ENCODE results near the gene NEMF. TPM values are rescaled to one million over a fixed set of nuclear protein-coding genes. Genes with fewer than 3 reads are reported as not detected.
"Not testable (repeated sequence)": the region's sequence is repeated elsewhere in the genome, so short reads cannot be mapped to it uniquely, and the experiment has no call there.

Gene NEMF
- total and polyA plus RNA-seq, 3 donors from 2014 or later: 13.8 to 98.7 (median 81.3) TPM

- H3K36me3 ChIP-seq (ENCODE audit: low read depth, missing control alignments): no peaks in the 10 kb centered on the region
- H3K4me3 ChIP-seq: peak overlapping the region; percentile 88 to 99
- DNase-seq: no peak
- H3K27me3 ChIP-seq: no peaks in the 10 kb centered on the region
- TF ChIP-seq, protein P1, sequence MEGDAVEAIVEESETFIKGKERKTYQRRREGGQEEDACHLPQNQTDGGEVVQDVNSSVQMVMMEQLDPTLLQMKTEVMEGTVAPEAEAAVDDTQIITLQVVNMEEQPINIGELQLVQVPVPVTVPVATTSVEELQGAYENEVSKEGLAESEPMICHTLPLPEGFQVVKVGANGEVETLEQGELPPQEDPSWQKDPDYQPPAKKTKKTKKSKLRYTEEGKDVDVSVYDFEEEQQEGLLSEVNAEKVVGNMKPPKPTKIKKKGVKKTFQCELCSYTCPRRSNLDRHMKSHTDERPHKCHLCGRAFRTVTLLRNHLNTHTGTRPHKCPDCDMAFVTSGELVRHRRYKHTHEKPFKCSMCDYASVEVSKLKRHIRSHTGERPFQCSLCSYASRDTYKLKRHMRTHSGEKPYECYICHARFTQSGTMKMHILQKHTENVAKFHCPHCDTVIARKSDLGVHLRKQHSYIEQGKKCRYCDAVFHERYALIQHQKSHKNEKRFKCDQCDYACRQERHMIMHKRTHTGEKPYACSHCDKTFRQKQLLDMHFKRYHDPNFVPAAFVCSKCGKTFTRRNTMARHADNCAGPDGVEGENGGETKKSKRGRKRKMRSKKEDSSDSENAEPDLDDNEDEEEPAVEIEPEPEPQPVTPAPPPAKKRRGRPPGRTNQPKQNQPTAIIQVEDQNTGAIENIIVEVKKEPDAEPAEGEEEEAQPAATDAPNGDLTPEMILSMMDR (IDR thresholded peaks at IDR 0.05): no peak
- TF ChIP-seq POLR2A (IDR thresholded peaks at IDR 0.05): no peak
- peaks cover 27% of the 10 kb centered on the region for H3K4me1 ChIP-seq
- 49 to 54% methylated on average over 10 of the region's 10 CpGs for WGBS, 2 donors
- H3K27ac ChIP-seq: peak overlapping the region; percentile 96 to 98
- no peaks in the 10 kb centered on the region for H3K9me3 ChIP-seq
- intact Hi-C loops (cut with DNase I; ENCODE audit: low total_unique reads): loop anchor here (5.0 kb wide), 1 partner anchor 135 kb away; no protein-coding TSS in a partner anchor
These were observed 85.7 kb downstream of the NEMF start for GRCh38 chr14:49766839-49767238.

GRCh38 chr14:49761839-49762551 lies 90.6 kb downstream of the NEMF start:
- Histone ChIP-seq H3K36me3 (ENCODE audit: low read depth, missing control alignments) (no peaks in the 10 kb centered on the region), H3K9me3 (no peaks in the 10 kb centered on the region), H3K4me3 (no peak overlapping the region), H3K4me1 (peaks cover 5% of the 10 kb centered on the region), H3K27ac (no peak overlapping the region), H3K27me3 (no peaks in the 10 kb centered on the region)
- WGBS, 2 donors: 85% methylated on average over 6 of the region's 6 CpGs
- intact Hi-C loops (cut with DNase I; ENCODE audit: low total_unique reads): no loop called here
- DNase-seq: no peak
- TF ChIP-seq, protein P1 (IDR thresholded peaks at IDR 0.05): no peak
- TF ChIP-seq POLR2A (IDR thresholded peaks at IDR 0.05): no peak

DNA sequence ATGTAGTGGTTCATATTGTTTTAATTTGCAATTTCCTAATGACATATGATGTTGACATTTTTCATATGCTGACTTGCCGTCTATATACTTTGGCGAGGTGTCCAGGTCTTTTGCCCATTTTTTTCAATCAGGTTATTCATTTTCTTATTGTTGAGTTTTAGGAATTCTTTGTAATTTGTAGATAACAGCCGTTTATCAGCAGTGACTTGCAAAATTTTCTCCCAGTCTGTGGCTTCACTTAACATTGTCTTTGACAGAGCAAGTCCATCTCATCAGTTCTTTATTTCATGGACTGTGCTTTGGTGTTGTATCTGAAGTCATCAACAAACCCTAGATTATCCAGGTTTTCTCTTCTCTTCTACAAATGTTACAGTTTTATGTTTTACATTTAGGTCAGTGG lies 97.2 kb downstream of the NEMF start:
- H3K9me3 ChIP-seq: no peaks in the 10 kb centered on the region
- H3K27me3 ChIP-seq: no peaks in the 10 kb centered on the region
- no peak overlapping the region for H3K27ac ChIP-seq
- H3K4me3 ChIP-seq: no peak overlapping the region
- H3K36me3 ChIP-seq (ENCODE audit: low read depth, missing control alignments): no peaks in the 10 kb centered on the region
- intact Hi-C loops (cut with DNase I; ENCODE audit: low total_unique reads): no loop called here
- no peak for DNase-seq
- TF ChIP-seq, protein P1 (IDR thresholded peaks at IDR 0.05): no peak
- TF ChIP-seq POLR2A (IDR thresholded peaks at IDR 0.05): no peak
- WGBS, 2 donors: 68 to 72% methylated on average over 3 of the region's 3 CpGs
- H3K4me1 ChIP-seq: no peaks in the 10 kb centered on the region

DNA sequence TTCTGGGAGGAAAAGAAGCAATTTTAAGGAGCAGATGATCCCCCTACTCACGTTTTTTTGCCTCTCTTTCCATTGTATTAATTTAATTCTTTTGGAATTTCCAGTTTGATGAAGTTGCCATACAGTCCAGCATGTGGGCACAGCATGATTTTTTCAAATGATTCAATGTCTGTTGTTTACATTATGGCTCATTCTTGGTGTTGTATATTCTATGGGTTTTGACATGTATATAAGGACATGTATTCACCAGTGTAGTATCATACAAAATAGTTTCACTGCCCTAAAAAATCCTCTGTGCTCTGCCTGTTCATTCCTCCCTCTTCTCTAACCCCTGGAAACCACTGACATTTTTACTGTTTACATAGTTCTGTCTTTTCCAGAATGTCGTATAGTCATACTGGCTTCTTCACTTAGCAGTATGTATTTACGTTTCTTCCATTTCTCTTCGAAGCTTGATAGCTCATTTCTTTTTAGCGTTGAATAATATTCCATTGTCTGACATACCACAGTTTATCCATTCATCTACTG lies 98.0 kb downstream of the NEMF start:
- intact Hi-C loops (cut with DNase I; ENCODE audit: low total_unique reads): no loop called here
- TF ChIP-seq, protein P1 (IDR thresholded peaks at IDR 0.05): no peak
- TF ChIP-seq POLR2A (IDR thresholded peaks at IDR 0.05): no peak
- no peak for DNase-seq
- Histone ChIP-seq H3K4me3 (no peak overlapping the region), H3K27me3 (no peaks in the 10 kb centered on the region), H3K36me3 (ENCODE audit: low read depth, missing control alignments) (no peaks in the 10 kb centered on the region), H3K9me3 (no peaks in the 10 kb centered on the region), H3K4me1 (no peaks in the 10 kb centered on the region), H3K27ac (no peak overlapping the region)
- WGBS, 2 donors: 79 to 81% methylated on average over 5 of the region's 5 CpGs

GRCh38 chr14:49746476-49746875 lies 106.1 kb downstream of the NEMF start:
- DNase-seq; H3K4me1 ChIP-seq; H3K27me3 ChIP-seq; H3K4me3 ChIP-seq; H3K27ac ChIP-seq; H3K36me3 ChIP-seq (ENCODE audit: low read depth, missing control alignments); H3K9me3 ChIP-seq; intact Hi-C loops (cut with DNase I; ENCODE audit: low total_unique reads): not testable (repeated sequence)

Data from testis (tissue), 3 donors.